COR-L47 (cell line): ENCODE data around the gene ADGRA1.
"Not testable (repeated sequence)": the region's sequence is repeated elsewhere in the genome, so short reads cannot be mapped to it uniquely, and the experiment has no call there.

Experiments
- DNase-seq: peaks from one replicate; lab custom pipeline; 2025; lab: John Stamatoyannopoulos, UW

Gene ADGRA1

GRCh38 chr10:133128126-133129070 lies 40.7 kb downstream of the ADGRA1 start:
- no peak for DNase-seq

- no peak for DNase-seq
Observed at GRCh38 chr10:133129071-133129858, 41.5 kb downstream of the ADGRA1 start.

GRCh38 chr10:133129859-133130495 lies 42.3 kb downstream of the ADGRA1 start:
- DNase-seq: no peak

DNA sequence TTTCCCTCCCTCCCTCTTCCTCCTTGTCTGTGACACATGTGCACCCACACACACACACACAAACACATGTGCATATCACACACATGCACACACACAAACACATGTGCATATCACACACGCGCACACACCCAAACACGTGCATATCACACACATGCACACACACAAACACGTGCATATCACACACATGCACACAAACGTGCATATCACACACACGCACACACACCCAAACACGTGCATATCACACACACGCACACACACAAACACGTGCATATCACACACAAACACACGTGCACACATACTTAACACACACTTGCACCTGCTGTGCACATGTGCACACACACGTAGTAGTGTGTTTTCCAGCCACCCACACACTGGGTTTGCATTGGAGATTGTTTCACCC lies 42.9 kb downstream of the ADGRA1 start:
- no peak for DNase-seq

DNA sequence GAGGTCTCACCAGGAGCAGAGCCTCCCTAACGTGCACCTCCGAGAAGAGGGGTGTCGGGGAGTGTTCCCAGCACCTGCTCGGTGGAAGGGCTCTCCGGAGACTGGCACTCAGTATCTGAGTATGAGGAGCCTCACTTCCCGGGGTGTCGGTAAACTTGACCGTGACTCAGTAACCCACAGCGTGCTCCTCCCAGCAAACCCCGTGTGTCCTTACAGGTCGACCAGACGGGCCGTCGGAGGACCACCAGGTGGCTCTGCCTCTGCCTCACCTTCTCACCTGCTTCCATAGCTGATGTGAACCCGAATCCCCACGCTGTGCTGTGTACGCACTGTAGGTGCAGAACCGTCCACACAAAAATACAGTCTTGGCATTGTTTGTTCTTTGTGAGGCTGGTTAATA lies 43.3 kb downstream of the ADGRA1 start:
- no peak for DNase-seq

- DNase-seq: no peak
Observed at GRCh38 chr10:133131734-133132472, 44.2 kb downstream of the ADGRA1 start.

GRCh38 chr10:133132473-133133291 lies 45.0 kb downstream of the ADGRA1 start:
- no peak for DNase-seq

DNA sequence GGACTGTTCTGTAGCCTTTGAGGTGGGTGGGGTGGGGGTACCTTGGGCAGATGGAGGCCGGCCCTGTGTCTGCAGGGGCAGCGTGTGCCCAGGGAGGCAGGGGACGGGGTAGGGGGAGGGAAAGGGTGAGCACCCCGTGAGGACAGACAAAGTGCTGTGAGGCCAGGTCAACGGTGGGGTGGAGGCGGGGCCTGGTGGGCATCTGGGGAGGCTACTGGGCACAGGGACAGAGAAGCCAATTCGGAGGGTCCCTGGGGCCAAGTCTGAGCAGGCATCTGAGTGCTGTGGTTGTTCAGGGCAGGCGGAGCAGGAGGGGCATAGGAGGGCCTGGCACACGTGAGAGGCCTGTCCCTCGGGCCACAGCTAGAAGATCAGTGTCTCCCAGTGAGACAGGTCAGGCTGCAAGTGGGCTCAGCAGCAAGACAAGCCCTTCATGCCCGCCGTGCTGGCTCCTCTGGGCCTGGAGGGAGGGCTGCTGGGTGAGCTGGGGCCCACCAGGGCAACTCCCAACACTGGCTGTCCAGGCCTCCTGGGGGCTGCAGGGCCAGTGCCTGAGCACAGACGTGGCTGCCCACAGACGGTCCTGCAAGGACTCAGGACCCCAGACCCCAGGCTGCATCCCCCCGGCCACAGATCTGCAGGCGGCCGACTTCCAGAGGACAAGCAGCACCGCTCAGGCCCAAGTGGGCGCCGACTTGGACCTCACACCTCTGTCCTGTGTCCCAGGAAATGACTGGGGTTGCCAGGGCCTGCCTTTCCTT lies 45.9 kb downstream of the ADGRA1 start:
- no peak for DNase-seq

DNA sequence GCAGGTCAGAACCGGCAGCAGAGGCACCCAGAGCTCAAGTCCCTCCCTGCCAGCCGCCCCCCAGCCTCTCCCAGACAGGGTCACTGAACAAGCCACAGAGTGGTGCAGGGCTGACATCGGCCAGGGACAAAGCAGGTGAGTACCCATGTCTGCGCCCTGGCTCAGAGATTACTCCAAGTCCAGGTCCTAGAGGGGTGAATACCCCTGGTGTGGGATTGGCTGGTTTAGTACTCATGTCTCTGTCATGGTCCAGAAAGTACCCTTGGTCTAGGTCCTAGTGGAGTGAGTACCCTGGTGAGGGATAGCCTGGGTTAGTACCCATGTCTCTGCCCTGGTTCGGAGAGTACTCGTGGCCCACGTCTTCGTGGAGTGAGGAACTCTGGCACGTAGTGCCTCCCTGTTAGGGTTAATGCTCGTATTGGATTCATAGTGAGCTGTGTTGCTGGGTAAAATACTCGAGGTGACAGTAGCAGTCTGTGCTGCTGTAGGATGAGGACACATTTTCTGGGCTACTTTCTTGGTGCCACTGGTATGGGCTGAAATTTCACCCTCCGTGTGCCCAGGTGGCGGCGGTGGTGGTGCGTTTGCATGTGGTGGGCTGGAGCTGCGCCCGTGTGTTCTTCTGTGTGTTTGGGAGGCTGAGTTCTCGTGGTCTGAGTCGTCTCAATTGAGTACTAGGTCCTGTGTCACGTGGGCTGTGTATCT lies 46.8 kb downstream of the ADGRA1 start:
- DNase-seq: no peak

DNA sequence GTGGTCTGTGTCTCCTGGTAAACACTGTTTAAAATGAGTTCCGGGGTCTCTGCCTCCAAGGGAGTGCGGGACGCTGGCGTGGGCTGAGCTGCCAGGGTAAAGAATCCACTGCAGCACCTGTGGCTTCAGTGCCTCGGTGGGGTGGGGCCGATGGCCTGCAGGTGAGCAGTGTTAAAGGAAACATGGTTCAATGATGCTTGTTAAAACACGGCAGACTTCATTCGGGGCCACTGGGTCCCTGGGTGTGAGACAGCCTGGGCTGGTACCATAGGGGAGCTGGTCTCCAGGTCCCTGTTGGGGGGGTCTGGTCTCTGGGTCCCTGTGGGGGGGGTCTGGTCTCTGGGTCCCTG lies 47.4 kb downstream of the ADGRA1 start:
- DNase-seq: no peak

GRCh38 chr10:133137486-133138145 lies 49.9 kb downstream of the ADGRA1 start:
- DNase-seq: not testable (repeated sequence)

GRCh38 chr10:133139551-133140065 lies 51.9 kb downstream of the ADGRA1 start:
- no peak for DNase-seq

GRCh38 chr10:133140417-133141143 lies 52.9 kb downstream of the ADGRA1 start:
- DNase-seq: no peak

GRCh38 chr10:133141144-133141957 lies 53.6 kb downstream of the ADGRA1 start:
- DNase-seq: no peak

DNA sequence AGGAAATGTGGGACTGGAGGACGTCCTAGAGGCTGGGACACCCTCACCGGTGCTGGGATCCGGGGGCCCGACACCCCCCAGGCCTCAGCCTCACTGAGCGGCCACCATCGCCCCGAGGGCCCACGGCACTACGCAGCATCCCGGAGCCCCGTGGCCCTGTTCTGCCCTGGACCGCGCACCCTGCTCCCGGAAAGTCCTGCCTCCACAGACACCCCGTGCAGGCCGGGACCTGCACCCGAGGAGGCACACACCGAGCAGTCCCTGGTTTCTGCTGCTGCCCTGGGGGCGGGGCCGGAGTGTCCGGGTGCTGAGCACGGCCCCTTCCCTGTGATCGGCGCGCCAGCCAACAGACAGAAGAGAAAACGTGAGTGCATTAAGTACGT lies 54.2 kb downstream of the ADGRA1 start:
- DNase-seq: no peak

DNA sequence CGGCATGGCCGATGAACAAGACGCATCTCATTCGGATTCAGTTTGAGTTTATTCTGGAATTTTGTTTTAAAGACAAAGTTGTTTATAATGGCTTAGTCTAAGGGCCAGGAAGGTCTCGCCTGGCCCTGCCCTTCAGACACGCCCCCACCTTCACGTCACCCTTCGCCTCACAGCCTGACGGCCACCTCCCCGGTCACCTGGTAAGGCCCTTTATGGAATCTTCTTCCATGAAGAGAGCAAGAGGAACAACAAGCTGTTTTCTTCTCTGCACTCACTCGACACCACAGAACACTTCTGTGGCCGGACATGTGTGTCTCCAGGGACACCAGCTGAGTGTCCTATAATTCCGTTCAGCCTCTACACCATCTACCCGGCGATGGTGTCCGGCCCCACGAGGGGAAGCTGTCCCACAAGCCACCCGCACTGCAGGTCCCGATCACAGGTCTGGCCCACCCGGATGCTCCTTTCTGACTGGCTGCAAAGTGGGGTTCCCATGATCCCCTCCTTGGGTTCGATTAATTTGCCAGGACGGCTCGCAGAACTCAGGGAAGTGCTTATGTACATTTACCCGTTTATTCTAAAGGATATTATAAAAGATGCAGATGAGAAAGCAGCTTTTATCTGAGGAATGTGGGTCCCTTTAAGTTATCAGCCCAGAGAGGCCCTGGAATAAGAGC lies 54.9 kb downstream of the ADGRA1 start:
- DNase-seq: no peak

DNA sequence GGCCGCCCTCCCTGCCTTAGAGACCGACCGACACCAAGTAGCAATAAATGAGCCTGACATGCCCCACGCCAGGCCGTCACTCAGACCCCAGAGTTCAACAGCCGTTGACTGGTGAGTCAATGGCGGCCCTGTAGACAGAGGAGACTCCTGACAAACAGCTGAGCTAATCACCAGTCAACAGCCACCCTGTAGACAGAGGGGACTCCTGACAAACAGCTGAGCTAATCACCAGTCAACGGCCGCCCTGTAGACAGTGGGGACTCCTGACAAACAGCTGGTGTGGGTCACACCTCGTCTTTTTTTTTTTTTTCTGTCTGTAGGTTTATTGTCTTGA lies 55.4 kb downstream of the ADGRA1 start:
- no peak for DNase-seq
